ENCODE measurements around the gene CHST8. TPM values are rescaled to one million over a fixed set of nuclear protein-coding genes. Genes with fewer than 3 reads are reported as not detected.

The CHST8 gene
- total and polyA plus RNA-seq, 9 donors = 0.48 to 2.5 (median 1.0) TPM; not detected in 1

DNA sequence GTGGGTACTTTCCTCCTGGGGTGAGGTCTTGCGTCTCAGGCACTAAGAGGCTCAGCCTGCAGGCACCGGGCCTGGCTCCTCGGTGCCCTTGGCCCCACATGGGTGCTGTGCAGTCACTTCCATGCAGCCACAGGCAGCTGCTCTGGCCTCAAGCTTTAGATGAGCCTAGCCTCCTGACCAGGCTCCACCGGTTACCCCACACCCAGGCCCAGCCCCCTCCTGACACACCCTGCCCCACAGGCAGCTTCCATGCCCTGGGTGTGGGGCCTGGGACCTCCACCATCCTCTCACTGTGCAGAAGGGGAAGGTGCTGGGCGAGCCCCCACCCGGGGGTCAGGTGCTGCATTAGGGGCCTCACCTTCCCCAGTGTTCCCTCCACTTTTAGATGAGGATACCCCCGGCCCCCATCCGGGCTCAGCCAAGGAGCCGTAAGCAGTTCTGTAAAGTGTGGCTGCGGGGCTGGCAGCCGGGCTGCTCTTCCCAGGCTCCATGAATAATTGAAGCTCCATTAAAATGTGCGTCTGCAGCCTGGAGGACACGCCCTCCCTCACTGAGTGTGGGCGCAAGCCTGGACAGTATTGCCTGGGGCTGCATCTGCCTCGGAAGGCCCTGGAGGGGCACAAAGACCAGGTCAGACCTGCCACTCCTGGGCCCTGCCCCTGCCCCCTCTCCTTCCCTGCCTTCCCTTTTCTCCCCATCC is 102.4 kb downstream of the CHST8 start:
- TF ChIP-seq, protein P1, sequence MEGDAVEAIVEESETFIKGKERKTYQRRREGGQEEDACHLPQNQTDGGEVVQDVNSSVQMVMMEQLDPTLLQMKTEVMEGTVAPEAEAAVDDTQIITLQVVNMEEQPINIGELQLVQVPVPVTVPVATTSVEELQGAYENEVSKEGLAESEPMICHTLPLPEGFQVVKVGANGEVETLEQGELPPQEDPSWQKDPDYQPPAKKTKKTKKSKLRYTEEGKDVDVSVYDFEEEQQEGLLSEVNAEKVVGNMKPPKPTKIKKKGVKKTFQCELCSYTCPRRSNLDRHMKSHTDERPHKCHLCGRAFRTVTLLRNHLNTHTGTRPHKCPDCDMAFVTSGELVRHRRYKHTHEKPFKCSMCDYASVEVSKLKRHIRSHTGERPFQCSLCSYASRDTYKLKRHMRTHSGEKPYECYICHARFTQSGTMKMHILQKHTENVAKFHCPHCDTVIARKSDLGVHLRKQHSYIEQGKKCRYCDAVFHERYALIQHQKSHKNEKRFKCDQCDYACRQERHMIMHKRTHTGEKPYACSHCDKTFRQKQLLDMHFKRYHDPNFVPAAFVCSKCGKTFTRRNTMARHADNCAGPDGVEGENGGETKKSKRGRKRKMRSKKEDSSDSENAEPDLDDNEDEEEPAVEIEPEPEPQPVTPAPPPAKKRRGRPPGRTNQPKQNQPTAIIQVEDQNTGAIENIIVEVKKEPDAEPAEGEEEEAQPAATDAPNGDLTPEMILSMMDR (IDR thresholded peaks at IDR 0.05) = no peak
- TF ChIP-seq POLR2A (IDR thresholded peaks at IDR 0.05) (no peak), EP300 (IDR thresholded peaks at IDR 0.05) (no peak)
- 69 to 79% (median 74%) methylated on average over 15 of the region's 15 CpGs for WGBS, 3 donors
- no peak for DNase-seq

GRCh38 chr19:33724721-33725060 is 102.9 kb downstream of the CHST8 start:
- no peak for TF ChIP-seq POLR2A (IDR thresholded peaks at IDR 0.05)
- TF ChIP-seq EP300 (IDR thresholded peaks at IDR 0.05) = no peak
- TF ChIP-seq, protein P1 (IDR thresholded peaks at IDR 0.05) = no peak
- intact Hi-C loops (cut with DNase I) = no loop called here
- Histone ChIP-seq H3K9me3 (no peaks in the 10 kb centered on the region), H3K36me3 (no peaks in the 10 kb centered on the region), H3K4me3 (no peak overlapping the region), H3K27me3 (no peaks in the 10 kb centered on the region), H3K4me1 (ENCODE audit: insufficient read depth) (no peaks in the 10 kb centered on the region), H3K27ac (no peak overlapping the region)
- no peak for DNase-seq
- 61 to 67% (median 65%) methylated on average over 6 to 7 of the region's 7 CpGs for WGBS, 3 donors

More for the DNA sequence above, 102.4 kb downstream of the CHST8 start:
- no peak overlapping the region for H3K27ac ChIP-seq
- intact Hi-C loops (cut with DNase I) = no loop called here
- no peaks in the 10 kb centered on the region for H3K4me1 ChIP-seq (ENCODE audit: insufficient read depth)
- H3K36me3 ChIP-seq = no peaks in the 10 kb centered on the region
- no peaks in the 10 kb centered on the region for H3K9me3 ChIP-seq
- no peaks in the 10 kb centered on the region for H3K27me3 ChIP-seq
- H3K4me3 ChIP-seq = no peak overlapping the region

DNA sequence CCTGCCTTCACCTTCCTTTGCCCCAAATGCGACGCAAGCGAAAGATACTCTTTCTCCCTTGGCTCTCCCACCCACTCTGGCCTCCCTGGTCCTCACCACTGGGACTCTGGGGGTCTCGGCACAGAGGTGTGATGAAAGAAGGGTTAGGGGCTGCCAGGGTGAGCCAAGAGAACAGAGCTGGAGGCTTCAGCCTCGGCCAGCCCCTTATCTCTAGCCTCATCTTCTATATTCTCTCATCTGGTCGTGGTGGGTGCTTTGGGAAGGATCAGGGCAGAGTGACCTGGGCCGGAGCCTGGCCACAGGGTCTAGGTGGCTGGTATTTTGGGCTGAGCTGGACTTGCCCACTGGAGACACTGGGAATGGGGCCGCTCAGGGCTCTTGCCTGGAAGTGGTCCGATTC is 103.8 kb downstream of the CHST8 start:
- no peak for DNase-seq

GRCh38 chr19:33726756-33727155 is 105.0 kb downstream of the CHST8 start:
- H3K9me3 ChIP-seq = no peaks in the 10 kb centered on the region
- H3K4me1 ChIP-seq (ENCODE audit: insufficient read depth) = no peaks in the 10 kb centered on the region
- DNase-seq = no peak
- H3K27me3 ChIP-seq = no peaks in the 10 kb centered on the region
- intact Hi-C loops (cut with DNase I) = no loop called here
- no peaks in the 10 kb centered on the region for H3K36me3 ChIP-seq
- H3K4me3 ChIP-seq = no peak overlapping the region
- no peak overlapping the region for H3K27ac ChIP-seq
- TF ChIP-seq POLR2A (IDR thresholded peaks at IDR 0.05) (no peak), EP300 (IDR thresholded peaks at IDR 0.05) (no peak)
- TF ChIP-seq, protein P1 (IDR thresholded peaks at IDR 0.05) = no peak
- WGBS, 3 donors = 56 to 57% (median 57%) methylated on average over 12 of the region's 12 CpGs

More for the DNA sequence above, 103.8 kb downstream of the CHST8 start:
- WGBS, 3 donors = 70 to 81% (median 72%) methylated on average over 9 of the region's 9 CpGs
- H3K4me3 ChIP-seq = no peak overlapping the region
- H3K27me3 ChIP-seq = no peaks in the 10 kb centered on the region
- intact Hi-C loops (cut with DNase I) = no loop called here
- no peaks in the 10 kb centered on the region for H3K4me1 ChIP-seq (ENCODE audit: insufficient read depth)
- no peaks in the 10 kb centered on the region for H3K9me3 ChIP-seq
- TF ChIP-seq, protein P1 (IDR thresholded peaks at IDR 0.05) = no peak
- TF ChIP-seq POLR2A (IDR thresholded peaks at IDR 0.05) (no peak), EP300 (IDR thresholded peaks at IDR 0.05) (no peak)
- no peak overlapping the region for H3K27ac ChIP-seq
- no peaks in the 10 kb centered on the region for H3K36me3 ChIP-seq
